Activated CD8-positive, alpha-beta T cell treated with anti-CD3 and anti-CD28 coated beads for 36 hours (primary cell): ENCODE measurements around the gene STK24. TPM values are rescaled to one million over a fixed set of nuclear protein-coding genes. Genes with fewer than 3 reads are reported as not detected.

Source experiments
- ATAC-seq: fragments of 200-7000 bp; cut with Tn5 transposase; one replicate; pipeline ENCODE4 v1.10.0; 2021; ENCODE audit warnings: mild to moderate bottlenecking, moderate library complexity
- CTCF ChIA-PET: fragments of 350-600 bp; sonication (Branson Sonifier 250); formaldehyde crosslinking; loops from one replicate; lab custom pipeline; 2021; ENCODE audit warnings: antibody characterized with exemption; lab: Charles Lee
- POLR2A ChIA-PET: fragments of 350-600 bp; sonication (Branson Sonifier 250); formaldehyde crosslinking; loops from one replicate; lab custom pipeline; 2021; ENCODE audit warnings: antibody characterized with exemption; lab: Charles Lee
- DNase-seq: peaks from one replicate; pipeline ENCODE4 v3.0.0-alpha.2; 2020
- H3K27ac Mint-ChIP-seq: one replicate; pipeline ENCODE4 v1.8.0; 2021; ENCODE audit warnings: mild to moderate bottlenecking, mixed read lengths
- H3K27me3 Mint-ChIP-seq: one replicate; pipeline ENCODE4 v1.8.0; 2021; ENCODE audit warnings: mixed read lengths
- H3K36me3 Mint-ChIP-seq: one replicate; pipeline ENCODE4 v1.8.0; 2021; ENCODE audit warnings: low read depth, mixed read lengths
- H3K4me1 Mint-ChIP-seq: one replicate; pipeline ENCODE4 v1.8.0; 2021; ENCODE audit warnings: low read depth, mixed read lengths
- H3K4me3 Mint-ChIP-seq: one replicate; pipeline ENCODE4 v1.8.0; 2021; ENCODE audit warnings: mild to moderate bottlenecking, moderate library complexity, mixed read lengths
- H3K9me3 Mint-ChIP-seq: one replicate; pipeline ENCODE4 v1.8.0; 2021; ENCODE audit warnings: mixed read lengths
- intact Hi-C: fragments of 100-400 bp; cut with micrococcal nuclease; formaldehyde crosslinking; loops from one replicate; pipeline ENCODE4 v1.10.0; 2022
- total RNA-seq, 2 experiments: library from RNA; stranded (reverse); gene quantifications; one replicate each; pipeline ENCODE4 v1.2.3, GENCODE V29; 2021
- TF ChIP-seq, protein P1 (sequence below): fragments of 200-600 bp; IDR thresholded peaks from one replicate; pipeline ENCODE4 v1.8.0; 2022; ENCODE audit warnings: antibody characterized with exemption, mild to moderate bottlenecking

Gene STK24
- total RNA-seq, 2 experiments from 2014 or later: 118 TPM

GRCh38 chr13:98586400-98587345 lies 9.8 kb upstream of the STK24 start:
- intact Hi-C loops: no loop called here

GRCh38 chr13:98585946-98586345 lies 9.0 kb upstream of the STK24 start:
- H3K4me3 Mint-ChIP-seq: no peak overlapping the region
- DNase-seq (no peak), ATAC-seq (no peak)
- intact Hi-C loops: no loop called here
- no peaks in the 10 kb centered on the region for H3K36me3 Mint-ChIP-seq
- POLR2A ChIA-PET: no interaction called here
- H3K27me3 Mint-ChIP-seq: no peaks in the 10 kb centered on the region
- CTCF ChIA-PET: no interaction called here
- H3K9me3 Mint-ChIP-seq: no peaks in the 10 kb centered on the region
- TF ChIP-seq, protein P1, sequence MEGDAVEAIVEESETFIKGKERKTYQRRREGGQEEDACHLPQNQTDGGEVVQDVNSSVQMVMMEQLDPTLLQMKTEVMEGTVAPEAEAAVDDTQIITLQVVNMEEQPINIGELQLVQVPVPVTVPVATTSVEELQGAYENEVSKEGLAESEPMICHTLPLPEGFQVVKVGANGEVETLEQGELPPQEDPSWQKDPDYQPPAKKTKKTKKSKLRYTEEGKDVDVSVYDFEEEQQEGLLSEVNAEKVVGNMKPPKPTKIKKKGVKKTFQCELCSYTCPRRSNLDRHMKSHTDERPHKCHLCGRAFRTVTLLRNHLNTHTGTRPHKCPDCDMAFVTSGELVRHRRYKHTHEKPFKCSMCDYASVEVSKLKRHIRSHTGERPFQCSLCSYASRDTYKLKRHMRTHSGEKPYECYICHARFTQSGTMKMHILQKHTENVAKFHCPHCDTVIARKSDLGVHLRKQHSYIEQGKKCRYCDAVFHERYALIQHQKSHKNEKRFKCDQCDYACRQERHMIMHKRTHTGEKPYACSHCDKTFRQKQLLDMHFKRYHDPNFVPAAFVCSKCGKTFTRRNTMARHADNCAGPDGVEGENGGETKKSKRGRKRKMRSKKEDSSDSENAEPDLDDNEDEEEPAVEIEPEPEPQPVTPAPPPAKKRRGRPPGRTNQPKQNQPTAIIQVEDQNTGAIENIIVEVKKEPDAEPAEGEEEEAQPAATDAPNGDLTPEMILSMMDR: no peak
- peaks cover 19% of the 10 kb centered on the region for H3K4me1 Mint-ChIP-seq
- H3K27ac Mint-ChIP-seq: no peak overlapping the region

More at GRCh38 chr13:98586400-98587345, 9.8 kb upstream of the STK24 start:
- H3K27ac Mint-ChIP-seq: no peak overlapping the region
- H3K4me3 Mint-ChIP-seq: no peak overlapping the region
- no peaks in the 10 kb centered on the region for H3K36me3 Mint-ChIP-seq
- H3K9me3 Mint-ChIP-seq: no peaks in the 10 kb centered on the region
- ChIA-PET POLR2A (interaction anchor here (1.3 kb wide), 1 partner anchor 41 kb away, joined by 5 read pairs; no protein-coding TSS in a partner anchor), CTCF (interaction anchor here (0.6 kb wide), 1 partner anchor 66 kb away, joined by 3 read pairs; no protein-coding TSS in a partner anchor)
- DNase-seq (peak; percentile 14), ATAC-seq (peak; percentile 58)
- no peaks in the 10 kb centered on the region for H3K27me3 Mint-ChIP-seq
- H3K4me1 Mint-ChIP-seq: peaks cover 16% of the 10 kb centered on the region
- TF ChIP-seq, protein P1: no peak

DNA sequence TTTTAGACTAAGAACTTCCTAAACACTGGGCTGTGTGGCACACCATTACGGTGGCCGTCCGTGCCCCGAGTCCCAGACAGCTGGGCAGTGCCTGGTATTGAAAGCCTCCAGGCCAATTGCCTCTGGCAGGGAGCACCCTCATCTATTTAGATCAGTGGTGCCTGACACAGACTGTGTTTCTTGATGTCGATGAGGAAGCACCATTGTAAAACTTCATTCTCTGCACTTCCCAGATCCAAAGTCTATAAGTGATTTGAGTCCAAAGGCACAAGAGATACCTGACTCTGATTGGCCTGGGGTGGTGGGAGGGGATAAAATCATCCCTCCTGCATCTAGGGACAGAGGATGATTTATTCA lies 8.5 kb upstream of the STK24 start:
- no peaks in the 10 kb centered on the region for H3K27me3 Mint-ChIP-seq
- intact Hi-C loops: no loop called here
- no peaks in the 10 kb centered on the region for H3K9me3 Mint-ChIP-seq
- ChIA-PET POLR2A (no interaction called here), CTCF (interaction anchor here (0.8 kb wide), 1 partner anchor 81 kb away, joined by 3 read pairs; no protein-coding TSS in a partner anchor)
- peaks cover 19% of the 10 kb centered on the region for H3K4me1 Mint-ChIP-seq
- ATAC-seq (no peak), DNase-seq (no peak)
- no peaks in the 10 kb centered on the region for H3K36me3 Mint-ChIP-seq
- H3K4me3 Mint-ChIP-seq: no peak overlapping the region
- H3K27ac Mint-ChIP-seq: no peak overlapping the region
- TF ChIP-seq, protein P1: no peak

DNA sequence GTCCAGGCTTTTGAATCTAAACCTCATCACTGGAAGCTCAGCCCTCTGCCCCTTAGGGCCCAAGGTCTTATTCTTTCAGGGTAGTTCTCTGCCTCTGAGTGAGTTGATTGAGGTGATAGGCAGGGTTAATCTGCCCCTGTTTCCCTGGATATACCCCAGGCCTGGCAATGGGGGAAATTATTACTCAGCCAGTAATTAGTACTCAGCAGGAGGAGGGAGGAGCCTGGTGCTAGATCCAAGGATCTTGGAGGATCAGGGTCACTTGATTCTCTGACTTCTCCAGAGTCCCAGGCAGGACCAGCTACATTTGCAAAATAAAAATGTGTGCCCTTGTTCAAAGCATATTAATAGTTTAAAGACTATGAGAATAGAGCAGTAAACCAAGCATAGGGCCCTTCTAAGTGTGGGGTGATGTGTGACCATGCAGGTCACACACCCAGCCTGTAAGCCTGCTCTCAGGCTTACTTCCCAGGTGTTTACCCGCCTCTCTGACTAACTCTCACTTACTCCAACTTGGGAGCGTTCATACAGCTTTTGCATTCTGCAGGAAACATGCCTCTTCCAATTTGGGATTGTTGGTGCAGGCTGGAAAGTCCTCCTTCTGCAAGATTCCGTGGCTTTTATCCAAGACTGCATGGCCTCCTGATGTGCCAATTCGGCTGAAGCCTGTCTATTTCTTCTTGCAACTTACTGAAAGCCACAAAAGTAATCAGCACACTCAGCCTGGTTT lies 7.9 kb upstream of the STK24 start:
- H3K4me1 Mint-ChIP-seq: peaks cover 19% of the 10 kb centered on the region
- POLR2A ChIA-PET: no interaction called here
- ATAC-seq (no peak), DNase-seq (no peak)
- H3K27me3 Mint-ChIP-seq: no peaks in the 10 kb centered on the region
- H3K27ac Mint-ChIP-seq: no peak overlapping the region
- TF ChIP-seq, protein P1: no peak
- H3K9me3 Mint-ChIP-seq: no peaks in the 10 kb centered on the region
- intact Hi-C loops: no loop called here
- H3K4me3 Mint-ChIP-seq: no peak overlapping the region
- CTCF ChIA-PET: interaction anchor here (0.6 to 1.6 kb wide), 4 partner anchors 68 to 128 kb away, joined by 3 to 4 read pairs (median 4); no protein-coding TSS in a partner anchor
- no peaks in the 10 kb centered on the region for H3K36me3 Mint-ChIP-seq
